Activated CD8-positive, alpha-beta memory T cell treated with anti-CD3 and anti-CD28 coated beads, Interleukin-2, amount 10 ng/mL, durations not matched to agents 7 days and 5 days (primary cell): ENCODE data around the gene SLC9A1. TPM values are rescaled to one million over a fixed set of nuclear protein-coding genes. Genes with fewer than 3 reads are reported as not detected.

Experiments used
- ATAC-seq: fragments of 150-1000 bp; cut with Tn5 transposase; one replicate; pipeline ENCODE4 v1.10.0; 2021; ENCODE audit warnings: moderate library complexity
- CTCF ChIA-PET: fragments of 350-600 bp; sonication (Branson Sonifier 250); formaldehyde crosslinking; loops from one replicate; lab custom pipeline; 2021; ENCODE audit warnings: antibody characterized with exemption; lab: Charles Lee
- DNase-seq: peaks from one replicate; pipeline ENCODE4 v3.0.0-alpha.2; 2020
- H3K27ac Mint-ChIP-seq: one replicate; pipeline ENCODE4 v1.8.0; 2021; ENCODE audit warnings: mild to moderate bottlenecking, mixed read lengths
- H3K27me3 Mint-ChIP-seq: one replicate; pipeline ENCODE4 v1.8.0; 2021; ENCODE audit warnings: mixed read lengths
- H3K36me3 Mint-ChIP-seq: one replicate; pipeline ENCODE4 v1.8.0; 2021; ENCODE audit warnings: mild to moderate bottlenecking, mixed read lengths
- H3K4me1 Mint-ChIP-seq: one replicate; pipeline ENCODE4 v1.8.0; 2021; ENCODE audit warnings: mixed read lengths
- H3K4me3 Mint-ChIP-seq: one replicate; pipeline ENCODE4 v1.8.0; 2021; ENCODE audit warnings: mild to moderate bottlenecking, moderate library complexity, mixed read lengths
- H3K9me3 Mint-ChIP-seq: one replicate; pipeline ENCODE4 v1.8.0; 2022; ENCODE audit warnings: low read depth, mixed read lengths
- total RNA-seq, 2 experiments: library from RNA; stranded (reverse); gene quantifications; one replicate each; pipeline ENCODE4 v1.2.3, GENCODE V29; 2021

The SLC9A1 gene
- total RNA-seq, 2 experiments from 2014 or later = 25.8 to 26.3 TPM

GRCh38 chr1:27097484-27097917, 57.4 kb downstream of the SLC9A1 start:
- Mint-ChIP-seq H3K4me3 (no peak overlapping the region), H3K9me3 (no peaks in the 10 kb centered on the region), H3K4me1 (peaks cover 23% of the 10 kb centered on the region), H3K27me3 (no peaks in the 10 kb centered on the region), H3K27ac (no peak overlapping the region), H3K36me3 (no peaks in the 10 kb centered on the region)
- ATAC-seq (peak; percentile 87), DNase-seq (peak; percentile 85)
- CTCF ChIA-PET = interaction anchor here (0.6 to 21.7 kb wide), 20 partner anchors 10 to 203 kb away, joined by 3 to 450 read pairs (median 4); no protein-coding TSS in a partner anchor

- Mint-ChIP-seq H3K36me3 (no peaks in the 10 kb centered on the region), H3K9me3 (no peaks in the 10 kb centered on the region), H3K4me1 (peaks cover 23% of the 10 kb centered on the region), H3K4me3 (no peak overlapping the region), H3K27ac (no peak overlapping the region), H3K27me3 (peaks cover 3% of the 10 kb centered on the region)
- DNase-seq (no peak), ATAC-seq (no peak)
- CTCF ChIA-PET = interaction anchor here (0.6 to 21.7 kb wide), 5 partner anchors 10 to 98 kb away, joined by 3 to 450 read pairs (median 9); no protein-coding TSS in a partner anchor
Measured at GRCh38 chr1:27095576-27095975, 59.3 kb downstream of the SLC9A1 start.

DNA sequence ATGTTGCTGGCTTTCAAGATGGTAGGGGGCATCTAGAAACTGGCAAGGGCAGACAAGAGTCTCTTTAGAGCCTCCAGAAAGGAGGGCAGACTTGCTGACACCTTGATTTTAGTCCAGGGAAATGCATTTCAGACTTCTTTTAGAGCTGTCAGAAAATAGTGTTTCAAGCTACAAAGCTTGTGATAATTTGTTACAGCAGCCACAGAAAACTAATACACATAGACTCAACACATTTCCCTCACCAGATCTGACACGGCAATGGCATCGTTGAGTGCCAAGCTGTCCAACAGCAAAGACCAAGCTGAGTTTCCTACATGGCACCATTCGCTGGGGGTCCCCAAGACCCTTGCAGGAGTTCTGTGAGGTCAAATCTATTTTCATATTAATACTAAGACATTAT, 62.0 kb downstream of the SLC9A1 start:
- no peak overlapping the region for H3K27ac Mint-ChIP-seq
- H3K9me3 Mint-ChIP-seq = no peaks in the 10 kb centered on the region
- ATAC-seq (no peak), DNase-seq (no peak)
- no peaks in the 10 kb centered on the region for H3K36me3 Mint-ChIP-seq
- CTCF ChIA-PET = interaction anchor here (0.7 to 21.7 kb wide), 7 partner anchors 10 to 193 kb away, joined by 3 to 450 read pairs (median 4); no protein-coding TSS in a partner anchor
- H3K4me1 Mint-ChIP-seq = peaks cover 5% of the 10 kb centered on the region
- no peak overlapping the region for H3K4me3 Mint-ChIP-seq
- H3K27me3 Mint-ChIP-seq = peaks cover 8% of the 10 kb centered on the region

- no peak overlapping the region for H3K27ac Mint-ChIP-seq
- DNase-seq (no peak), ATAC-seq (no peak)
- peaks cover 4% of the 10 kb centered on the region for H3K36me3 Mint-ChIP-seq
- CTCF ChIA-PET = interaction anchor here (3.2 to 21.7 kb wide), 2 partner anchors 12 to 46 kb away, joined by 11 to 450 read pairs; no protein-coding TSS in a partner anchor
- H3K9me3 Mint-ChIP-seq = peaks cover 5% of the 10 kb centered on the region
- H3K4me3 Mint-ChIP-seq = no peak overlapping the region
- no peaks in the 10 kb centered on the region for H3K4me1 Mint-ChIP-seq
- peaks cover 10% of the 10 kb centered on the region for H3K27me3 Mint-ChIP-seq
Measured at GRCh38 chr1:27090911-27091310, 64.0 kb downstream of the SLC9A1 start.

- CTCF ChIA-PET = interaction anchor here (0.7 to 21.7 kb wide), 4 partner anchors 10 to 209 kb away, joined by 3 to 450 read pairs (median 3); no protein-coding TSS in a partner anchor
- no peak overlapping the region for H3K4me3 Mint-ChIP-seq
- no peaks in the 10 kb centered on the region for H3K4me1 Mint-ChIP-seq
- DNase-seq (no peak), ATAC-seq (no peak)
- H3K27me3 Mint-ChIP-seq = peaks cover 26% of the 10 kb centered on the region
- H3K9me3 Mint-ChIP-seq = peaks cover 5% of the 10 kb centered on the region
- no peak overlapping the region for H3K27ac Mint-ChIP-seq
- peaks cover 4% of the 10 kb centered on the region for H3K36me3 Mint-ChIP-seq
Measured at GRCh38 chr1:27087371-27088220, 67.3 kb downstream of the SLC9A1 start.

DNA sequence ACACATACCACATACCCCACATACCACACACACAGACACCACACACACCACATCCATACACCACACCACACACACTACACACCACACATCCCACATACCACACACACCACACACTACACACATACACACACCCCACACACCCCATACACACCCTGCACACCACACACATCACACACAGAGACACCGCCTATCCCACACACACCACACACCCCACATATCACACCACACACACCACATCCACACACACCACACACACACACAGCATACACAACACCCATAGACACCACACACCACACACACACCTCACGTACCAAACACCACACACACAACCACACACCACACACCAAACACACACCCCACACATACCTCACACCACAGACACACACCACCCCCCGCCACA, 68.3 kb downstream of the SLC9A1 start:
- Mint-ChIP-seq H3K4me1 (no peaks in the 10 kb centered on the region), H3K27me3 (peaks cover 26% of the 10 kb centered on the region), H3K9me3 (peaks cover 5% of the 10 kb centered on the region), H3K36me3 (peaks cover 4% of the 10 kb centered on the region), H3K27ac (peak overlapping the region; percentile 74), H3K4me3 (no peak overlapping the region)
- CTCF ChIA-PET = interaction anchor here (21.7 kb wide), 1 partner anchor 41 kb away, joined by 450 read pairs; no protein-coding TSS in a partner anchor
- ATAC-seq = no peak
- no peak for DNase-seq

DNA sequence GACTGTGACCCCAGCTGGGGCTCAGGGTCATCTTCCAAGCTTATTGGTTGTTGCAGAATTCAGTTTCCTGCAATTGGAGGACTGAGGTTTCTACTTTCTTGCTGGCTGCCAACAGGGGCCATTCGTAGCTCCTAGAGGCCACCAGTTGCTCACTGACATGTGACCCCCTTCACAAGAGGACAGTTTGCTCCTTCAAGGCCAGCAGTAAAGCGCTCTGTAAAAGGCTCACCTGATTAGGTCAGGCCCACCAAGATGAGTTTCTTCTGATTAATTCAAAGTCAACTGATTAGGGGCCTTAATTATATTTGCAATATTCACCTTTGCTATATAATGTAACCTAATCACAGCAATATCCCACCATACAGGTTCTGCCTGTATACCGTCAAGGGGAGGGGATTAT, 68.9 kb downstream of the SLC9A1 start:
- ATAC-seq = peak; percentile 27
- peaks cover 5% of the 10 kb centered on the region for H3K9me3 Mint-ChIP-seq

GRCh38 chr1:27084107-27084506, 70.8 kb downstream of the SLC9A1 start:
- H3K4me3 Mint-ChIP-seq = no peak overlapping the region
- no peak overlapping the region for H3K27ac Mint-ChIP-seq

More for the DNA sequence above, 68.9 kb downstream of the SLC9A1 start:
- peak overlapping the region; percentile 74 for H3K27ac Mint-ChIP-seq
- peaks cover 4% of the 10 kb centered on the region for H3K36me3 Mint-ChIP-seq
- peaks cover 25% of the 10 kb centered on the region for H3K27me3 Mint-ChIP-seq
- no peaks in the 10 kb centered on the region for H3K4me1 Mint-ChIP-seq
- DNase-seq = no peak
- no peak overlapping the region for H3K4me3 Mint-ChIP-seq
- CTCF ChIA-PET = interaction anchor here (21.7 kb wide), 1 partner anchor 41 kb away, joined by 450 read pairs; no protein-coding TSS in a partner anchor

GRCh38 chr1:27077968-27078367, 77.0 kb downstream of the SLC9A1 start:
- H3K27ac Mint-ChIP-seq = no peak overlapping the region
- DNase-seq (no peak), ATAC-seq (no peak)
- H3K4me3 Mint-ChIP-seq = no peak overlapping the region
- H3K9me3 Mint-ChIP-seq = no peaks in the 10 kb centered on the region
- H3K27me3 Mint-ChIP-seq = peaks cover 10% of the 10 kb centered on the region
- no peaks in the 10 kb centered on the region for H3K4me1 Mint-ChIP-seq
- no peaks in the 10 kb centered on the region for H3K36me3 Mint-ChIP-seq
- CTCF ChIA-PET = interaction anchor here (0.7 to 1.8 kb wide), 4 partner anchors 32 to 223 kb away, joined by 3 to 8 read pairs (median 3); no protein-coding TSS in a partner anchor

More at GRCh38 chr1:27084107-27084506, 70.8 kb downstream of the SLC9A1 start:
- no peaks in the 10 kb centered on the region for H3K4me1 Mint-ChIP-seq
- ATAC-seq (no peak), DNase-seq (no peak)
- peaks cover 4% of the 10 kb centered on the region for H3K36me3 Mint-ChIP-seq
- CTCF ChIA-PET = interaction anchor here (1.1 to 21.7 kb wide), 3 partner anchors 9 to 39 kb away, joined by 3 to 450 read pairs (median 4); no protein-coding TSS in a partner anchor
- H3K27me3 Mint-ChIP-seq = peaks cover 23% of the 10 kb centered on the region
- H3K9me3 Mint-ChIP-seq = peaks cover 5% of the 10 kb centered on the region

GRCh38 chr1:27076803-27077202, 78.1 kb downstream of the SLC9A1 start:
- Mint-ChIP-seq H3K36me3 (no peaks in the 10 kb centered on the region), H3K27ac (no peak overlapping the region), H3K9me3 (no peaks in the 10 kb centered on the region), H3K4me3 (no peak overlapping the region), H3K27me3 (peaks cover 10% of the 10 kb centered on the region), H3K4me1 (no peaks in the 10 kb centered on the region)
- no peak for DNase-seq
- ATAC-seq = no peak
- CTCF ChIA-PET = interaction anchor here (0.9 to 1.8 kb wide), 2 partner anchors 31 to 32 kb away, joined by 3 to 8 read pairs; no protein-coding TSS in a partner anchor

GRCh38 chr1:27074175-27074780, 80.6 kb downstream of the SLC9A1 start:
- no peak overlapping the region for H3K27ac Mint-ChIP-seq
- H3K4me3 Mint-ChIP-seq = no peak overlapping the region
- no peaks in the 10 kb centered on the region for H3K9me3 Mint-ChIP-seq
- no peak for DNase-seq
- no peaks in the 10 kb centered on the region for H3K4me1 Mint-ChIP-seq
- H3K36me3 Mint-ChIP-seq = no peaks in the 10 kb centered on the region
- CTCF ChIA-PET = interaction anchor here (1.2 to 1.8 kb wide), 3 partner anchors 9 to 30 kb away, joined by 4 to 7 read pairs (median 5); no protein-coding TSS in a partner anchor
- H3K27me3 Mint-ChIP-seq = peaks cover 10% of the 10 kb centered on the region
- ATAC-seq = no peak

GRCh38 chr1:27071049-27071416, 83.9 kb downstream of the SLC9A1 start:
- H3K9me3 Mint-ChIP-seq = no peaks in the 10 kb centered on the region
- no peaks in the 10 kb centered on the region for H3K4me1 Mint-ChIP-seq

More at GRCh38 chr1:27071049-27071416, 83.9 kb downstream of the SLC9A1 start:
- CTCF ChIA-PET = interaction anchor here (1.0 to 2.1 kb wide), 2 partner anchors 25 to 26 kb away, joined by 3 to 13 read pairs; no protein-coding TSS in a partner anchor
- Mint-ChIP-seq H3K27ac (no peak overlapping the region), H3K4me3 (no peak overlapping the region), H3K36me3 (no peaks in the 10 kb centered on the region), H3K27me3 (peaks cover 3% of the 10 kb centered on the region)
- DNase-seq (no peak), ATAC-seq (no peak)
